Activated CD4-positive, alpha-beta T cell treated with anti-CD3 and anti-CD28 coated beads, Interleukin-2, amount 50 U/mL, for 16 hours (primary cell): ENCODE measurements around the gene S100A16.
A peak's percentile ranks its signal among the peaks of the same experiment; 100 is the strongest.
"Not testable (repeated sequence)": the region's sequence is repeated elsewhere in the genome, so short reads cannot be mapped to it uniquely, and the experiment has no call there.

Source experiments
- DNase-seq: peaks from one replicate; pipeline ENCODE4 v3.0.0-alpha.2; 2020

The S100A16 gene, protein sequence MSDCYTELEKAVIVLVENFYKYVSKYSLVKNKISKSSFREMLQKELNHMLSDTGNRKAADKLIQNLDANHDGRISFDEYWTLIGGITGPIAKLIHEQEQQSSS

DNA sequence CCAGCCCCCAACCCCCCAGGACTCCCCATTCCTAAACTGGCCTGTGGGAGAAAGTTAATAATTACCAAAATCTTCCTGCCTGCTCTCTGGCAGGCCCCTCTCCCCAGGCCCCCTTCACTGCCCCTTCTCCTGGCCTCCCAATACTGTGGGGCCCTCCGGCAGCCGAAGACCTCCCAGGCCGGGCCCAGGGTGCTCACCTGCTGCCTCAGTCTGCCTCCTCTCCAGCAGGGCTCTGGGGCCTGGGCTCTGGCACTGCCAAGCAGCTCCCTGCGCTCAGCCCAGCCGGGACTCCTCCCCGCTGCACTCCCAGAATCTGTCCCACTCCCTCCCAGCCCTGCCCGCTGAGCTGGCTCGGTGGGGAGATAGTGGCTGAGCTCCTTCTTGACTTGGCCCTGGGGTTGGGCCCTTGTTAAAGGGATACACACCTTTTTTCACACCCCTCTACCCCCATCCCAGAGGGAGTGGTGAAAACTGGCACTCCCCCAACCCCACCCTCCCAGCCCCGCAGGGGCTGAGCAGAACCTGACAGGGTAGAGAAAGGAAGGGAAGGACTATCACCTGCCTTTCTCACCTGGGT, at the start of gene S100A16:
Gene S100A16 (minus strand): TSS at position 383 of the 577 bp plus-strand sequence. CDS start 4,986 bp downstream, outside the sequence.
- no peak for DNase-seq

GRCh38 chr1:153662269-153662668, 49.3 kb upstream of the S100A16 start:
- DNase-seq: no peak

DNA sequence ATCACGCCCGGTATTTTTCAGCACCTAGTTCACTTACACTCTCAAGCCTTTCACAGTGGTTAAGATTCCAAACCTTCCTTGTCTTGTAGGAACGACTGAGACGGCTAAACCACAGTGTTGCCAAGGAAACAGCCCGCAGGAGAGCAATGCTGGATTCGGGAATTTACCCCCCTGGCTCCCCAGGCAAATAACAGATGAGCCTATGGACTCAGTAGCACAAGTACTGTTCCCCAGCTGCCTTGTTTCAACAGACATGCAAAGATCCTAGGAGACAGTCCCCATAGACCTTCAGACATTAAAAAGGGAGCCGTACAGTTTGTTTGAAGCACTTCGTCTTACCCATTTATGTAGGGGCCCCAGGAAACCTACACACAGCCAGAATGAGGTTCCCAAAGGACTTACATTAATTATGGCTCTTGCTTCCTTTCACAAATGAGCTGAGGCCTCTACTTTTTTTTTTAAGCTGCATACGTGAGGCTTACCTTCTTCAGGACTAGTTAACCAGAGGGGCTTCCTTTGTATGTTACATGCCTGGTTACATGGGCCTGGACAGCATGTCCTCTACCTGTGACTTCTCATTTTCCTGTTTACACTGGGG, 48.3 kb upstream of the S100A16 start:
- no peak for DNase-seq

GRCh38 chr1:153659656-153660055, 46.7 kb upstream of the S100A16 start:
- DNase-seq: no peak

DNA sequence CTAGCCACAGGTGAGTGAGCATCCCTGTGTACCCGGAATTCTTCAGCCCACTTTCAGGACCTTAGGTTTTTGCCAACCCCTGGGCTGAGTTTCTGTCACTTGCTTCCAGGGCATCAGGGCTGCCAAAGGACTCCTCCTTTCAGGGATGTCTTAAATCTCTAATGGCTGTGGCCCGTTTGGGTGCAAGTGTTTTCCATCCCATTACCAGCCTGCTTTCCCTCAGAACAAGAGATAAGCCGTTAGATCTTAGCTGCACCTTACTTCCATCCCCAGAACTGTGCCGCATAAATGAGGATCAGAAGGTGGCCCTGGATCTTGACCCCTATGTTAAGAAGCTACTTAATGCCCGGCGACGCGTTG, 46.2 kb upstream of the S100A16 start:
- DNase-seq: no peak

DNA sequence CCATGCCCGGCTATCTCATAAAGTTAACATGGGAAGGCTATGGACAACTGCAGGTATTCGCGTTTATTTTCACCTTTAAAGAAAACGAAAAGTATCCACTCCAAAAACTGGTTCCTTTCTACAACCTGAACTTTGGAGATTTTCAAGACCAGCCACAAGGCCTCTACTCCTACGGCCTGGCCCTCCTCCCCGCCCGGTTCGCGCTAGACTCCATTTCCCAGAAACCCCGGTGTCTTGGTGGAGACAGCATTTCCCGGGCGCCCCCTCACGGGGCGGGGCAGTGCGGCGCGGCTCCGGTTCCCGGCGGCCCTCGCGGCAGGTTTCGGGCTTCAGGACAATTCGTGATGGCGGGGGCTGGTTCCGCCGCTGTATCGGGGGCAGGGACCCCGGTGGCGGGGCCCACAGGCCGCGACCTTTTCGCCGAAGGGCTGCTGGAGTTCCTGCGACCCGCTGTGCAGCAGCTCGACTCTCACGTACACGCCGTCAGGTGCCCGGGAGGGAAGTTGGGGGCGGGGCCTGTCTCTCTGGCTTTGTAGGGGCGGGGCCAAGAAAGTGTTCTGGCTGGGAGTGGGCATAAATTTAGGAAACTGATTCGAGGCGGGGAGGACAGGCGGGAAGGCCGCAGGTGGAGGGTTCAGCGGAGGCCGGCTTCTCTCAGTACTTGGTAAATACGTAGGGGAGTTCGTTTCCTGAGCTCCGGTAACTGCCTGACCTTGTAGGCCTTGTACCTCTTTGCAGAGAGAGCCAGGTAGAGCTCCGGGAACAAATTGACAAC, 45.6 kb upstream of the S100A16 start, which contains the start of gene SNAPIN:
Gene SNAPIN (plus strand): TSS at position 304 of the 775 bp plus-strand sequence. CDS start 41 bp downstream, at position 345.
- peak; percentile 93 for DNase-seq

GRCh38 chr1:153655333-153655732, 42.4 kb upstream of the S100A16 start:
- no peak for DNase-seq

- DNase-seq: no peak
Measured at GRCh38 chr1:153652805-153653500, 40.0 kb upstream of the S100A16 start.

DNA sequence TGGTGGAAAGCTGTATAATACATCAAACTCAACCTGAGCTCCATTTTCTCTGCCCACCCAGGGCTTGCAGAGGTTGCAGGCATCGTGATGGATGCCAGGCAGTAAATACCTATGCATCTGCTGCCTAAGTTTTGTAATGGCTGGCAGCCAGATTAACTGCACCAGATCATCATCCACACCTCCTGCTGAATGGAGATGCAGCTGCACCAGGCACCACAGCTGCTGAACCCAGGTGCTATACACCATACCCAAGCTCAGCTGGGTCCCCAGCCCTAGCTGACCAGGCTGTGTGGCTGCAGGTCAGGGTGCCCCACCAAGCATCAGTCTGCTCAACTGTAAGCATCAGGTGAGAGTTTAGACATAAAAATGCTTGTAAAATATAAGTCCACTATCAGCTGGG, 38.8 kb upstream of the S100A16 start:
- DNase-seq: no peak

DNA sequence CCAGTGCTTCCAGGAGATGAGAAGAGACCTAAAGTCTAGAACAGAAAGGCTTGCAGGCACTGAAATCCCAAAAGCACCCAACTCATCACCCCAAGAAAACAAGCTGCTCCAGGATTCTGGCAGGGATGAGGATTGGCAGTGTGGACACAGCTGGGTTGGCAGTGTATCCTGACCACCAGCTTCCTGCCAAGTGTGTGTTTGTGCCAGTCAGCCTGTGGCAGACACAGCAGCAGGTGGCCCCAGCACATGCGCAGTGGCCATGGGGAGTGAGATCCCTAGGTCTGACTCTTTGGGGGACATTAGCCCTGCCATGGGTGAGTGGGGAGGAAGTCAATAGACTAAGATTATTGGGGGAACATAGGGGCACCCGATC, 36.9 kb upstream of the S100A16 start:
- DNase-seq: no peak

DNA sequence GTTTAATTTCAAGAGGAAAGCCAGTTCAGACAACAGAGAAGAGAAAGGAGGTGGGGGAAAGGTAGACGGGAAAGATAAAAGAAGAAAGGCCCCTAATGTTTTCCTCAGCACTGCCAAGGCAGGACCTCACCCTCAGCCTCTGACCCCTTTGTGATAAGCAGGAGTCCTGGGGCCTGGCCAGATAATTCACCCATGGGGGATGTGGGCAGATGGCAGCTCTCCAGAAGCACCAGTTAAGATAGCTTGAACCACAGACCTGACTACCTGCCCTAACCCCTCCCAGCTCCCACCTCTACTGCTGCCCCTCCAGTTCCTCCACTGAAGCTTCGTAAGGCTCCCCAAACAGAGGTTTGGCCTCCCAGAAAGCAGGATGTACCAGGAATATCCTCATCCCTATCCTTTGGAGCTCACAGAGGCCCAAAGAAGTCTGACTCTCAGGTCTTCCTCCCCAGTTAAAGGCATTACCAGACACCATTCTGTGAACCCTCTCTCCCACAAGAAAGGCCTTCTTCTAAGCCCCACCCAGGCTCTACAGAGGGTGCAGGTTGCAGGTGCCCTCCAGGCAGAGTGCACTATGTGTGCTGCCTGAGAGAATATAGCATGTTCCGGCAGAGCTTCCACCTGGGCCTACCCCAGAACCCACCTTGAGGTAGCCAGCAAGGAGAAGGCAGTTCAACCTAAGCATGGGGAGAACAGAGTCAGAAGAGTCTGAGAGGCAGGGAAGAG, 36.4 kb upstream of the S100A16 start:
- DNase-seq: no peak

DNA sequence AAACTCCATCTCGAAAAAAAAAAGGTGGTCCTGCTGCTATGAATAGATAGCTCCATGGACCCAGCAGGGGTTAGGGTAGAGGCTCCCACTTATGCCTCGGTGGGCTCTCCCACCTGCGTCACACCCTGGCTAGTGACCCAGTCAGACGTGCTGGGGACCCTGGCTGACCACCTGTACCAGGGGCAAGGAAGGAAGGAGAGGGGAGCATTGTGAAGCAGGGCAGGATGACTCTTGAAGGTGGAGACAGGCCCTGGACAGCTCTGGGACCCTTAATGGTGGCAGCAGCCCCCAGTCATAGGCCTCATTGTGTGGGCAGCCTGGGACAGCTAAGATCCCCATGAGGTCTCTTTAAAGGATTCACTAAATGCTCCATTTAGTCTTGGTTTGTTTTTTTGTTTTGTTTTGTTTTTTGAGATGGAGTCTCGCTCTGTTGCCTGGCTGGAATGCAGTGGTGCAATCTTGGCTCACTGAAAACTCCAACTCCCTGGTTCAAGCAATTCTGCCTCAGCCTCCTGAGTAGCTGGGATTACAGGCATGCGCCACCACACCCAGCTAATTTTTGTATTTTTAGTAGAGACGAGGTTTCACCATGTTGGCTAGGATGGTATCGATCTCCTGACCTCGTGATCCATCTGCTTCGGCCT, 35.2 kb upstream of the S100A16 start:
- no peak for DNase-seq

- no peak for DNase-seq
Measured at GRCh38 chr1:153647346-153647714, 34.4 kb upstream of the S100A16 start.

GRCh38 chr1:153646672-153647345, 33.9 kb upstream of the S100A16 start:
- no peak for DNase-seq

- no peak for DNase-seq
Measured at GRCh38 chr1:153643816-153644215, 30.9 kb upstream of the S100A16 start.

DNA sequence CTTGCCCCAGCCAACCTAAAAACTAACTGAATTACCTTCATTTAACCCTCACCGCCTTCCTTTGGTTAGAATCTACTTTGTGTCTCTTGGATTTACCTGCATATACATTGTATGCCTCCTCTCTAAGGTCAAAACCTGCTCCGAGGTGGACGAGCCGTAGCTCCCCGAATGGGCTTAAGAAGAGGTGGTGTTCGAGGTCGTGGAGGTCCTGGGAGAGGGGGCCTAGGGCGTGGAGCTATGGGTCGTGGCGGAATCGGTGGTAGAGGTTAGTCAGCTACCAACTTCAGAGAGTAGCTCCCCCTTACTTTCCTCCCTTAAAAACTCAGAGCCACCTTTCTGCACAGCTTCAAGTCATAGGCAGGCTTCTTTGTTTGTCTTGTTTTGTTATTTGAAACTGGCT, 30.2 kb upstream of the S100A16 start:
- DNase-seq: no peak

GRCh38 chr1:153642161-153642560, 29.2 kb upstream of the S100A16 start:
- no peak for DNase-seq

- DNase-seq: no peak
Measured at GRCh38 chr1:153640861-153641260, 27.9 kb upstream of the S100A16 start.

GRCh38 chr1:153640213-153640612, 27.3 kb upstream of the S100A16 start:
- DNase-seq: not testable (repeated sequence)

DNA sequence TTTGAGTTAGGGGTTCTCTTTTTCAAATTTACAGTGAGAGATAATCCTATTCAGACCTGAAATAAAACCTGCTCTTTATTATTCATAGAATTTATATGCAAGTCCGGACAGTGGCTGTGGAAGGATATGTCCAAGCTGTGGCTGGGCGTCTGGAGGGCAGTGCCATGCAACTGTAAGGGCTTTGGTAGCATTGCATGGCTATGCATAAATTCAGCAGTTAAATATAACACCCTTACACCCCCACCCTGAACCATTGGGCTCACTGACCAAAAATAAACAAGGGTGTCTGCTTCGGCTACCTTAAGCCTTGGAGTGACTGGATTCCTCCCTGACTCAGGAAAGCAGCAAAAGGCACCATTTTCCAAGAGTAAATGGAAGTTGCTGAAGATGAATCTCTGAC, 26.3 kb upstream of the S100A16 start:
- DNase-seq: no peak

GRCh38 chr1:153638261-153638660, 25.3 kb upstream of the S100A16 start:
- no peak for DNase-seq

DNA sequence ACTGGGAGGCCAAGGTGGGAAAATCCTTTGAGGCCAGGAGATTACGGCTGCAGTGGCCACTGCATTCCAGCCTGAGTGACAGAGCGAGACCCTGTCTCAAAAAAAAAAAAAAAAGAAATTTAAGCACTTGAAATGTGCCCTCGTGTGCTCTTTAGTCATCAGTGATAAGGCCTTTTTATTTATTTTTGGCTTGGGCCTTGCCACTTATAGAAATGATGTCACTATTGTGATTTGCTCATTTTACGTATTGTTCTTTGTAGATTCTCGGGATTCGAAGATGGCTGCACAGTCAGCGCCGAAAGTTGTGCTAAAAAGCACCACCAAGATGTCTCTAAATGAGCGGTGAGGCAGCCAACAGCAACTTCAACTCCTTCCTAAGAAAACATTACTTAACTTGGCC, 23.4 kb upstream of the S100A16 start:
- no peak for DNase-seq
